Measurements from ENCODE around the gene SLC4A11.

SLC4A11 gene

GRCh38 chr20:3245711-3246110 is 6.7 kb upstream of the SLC4A11 start:
- DNase-seq, result no peak

GRCh38 chr20:3245156-3245555 is 6.2 kb upstream of the SLC4A11 start:
- no peak for DNase-seq

- no peak for DNase-seq
These were observed 5.6 kb upstream of the SLC4A11 start for GRCh38 chr20:3244613-3245012.

- DNase-seq, result peak; percentile 17
These were observed 4.8 kb upstream of the SLC4A11 start for GRCh38 chr20:3243718-3244358.

GRCh38 chr20:3242172-3242692 is 3.2 kb upstream of the SLC4A11 start:
- DNase-seq, result no peak

GRCh38 chr20:3240776-3241363 is 1.9 kb upstream of the SLC4A11 start:
- DNase-seq, result no peak

- DNase-seq, result no peak
These were observed 1.1 kb upstream of the SLC4A11 start for GRCh38 chr20:3239867-3240775.

GRCh38 chr20:3238616-3239025 is 369 bp downstream of the SLC4A11 start:
- no peak for DNase-seq

- no peak for DNase-seq
These were observed 903 bp downstream of the SLC4A11 start for GRCh38 chr20:3237958-3238615.

- DNase-seq, result no peak
These were observed 1.7 kb downstream of the SLC4A11 start for GRCh38 chr20:3237011-3237957.

- DNase-seq, result no peak
These were observed 3.2 kb downstream of the SLC4A11 start for GRCh38 chr20:3235666-3236324.

GRCh38 chr20:3233991-3234498 is 4.9 kb downstream of the SLC4A11 start:
- DNase-seq, result no peak

GRCh38 chr20:3233131-3233990 is 5.6 kb downstream of the SLC4A11 start:
- no peak for DNase-seq

GRCh38 chr20:3231889-3232588 is 7.0 kb downstream of the SLC4A11 start:
- no peak for DNase-seq

- DNase-seq, result no peak
These were observed 7.9 kb downstream of the SLC4A11 start for GRCh38 chr20:3231116-3231515.

GRCh38 chr20:3229798-3230197 is 9.2 kb downstream of the SLC4A11 start:
- DNase-seq, result no peak

GRCh38 chr20:3229158-3229557 is 9.8 kb downstream of the SLC4A11 start:
- no peak for DNase-seq

- no peak for DNase-seq
These were observed 10.3 kb downstream of the SLC4A11 start for GRCh38 chr20:3228750-3229032.

- no peak for DNase-seq
These were observed 10.8 kb downstream of the SLC4A11 start for GRCh38 chr20:3227936-3228749.

Measured in NCI-H2227 treated with DMSO at 0.1 percent for 48 hours (cell line).